ENCODE data around the gene GTPBP1.

The GTPBP1 gene

GRCh38 chr22:38739300-38740055, 33.7 kb downstream of the GTPBP1 start:
- in situ Hi-C loops (cut with HindIII; ENCODE audit: low sequenced_read_pairs): no loop called here

- in situ Hi-C loops (cut with HindIII; ENCODE audit: low sequenced_read_pairs): no loop called here
Measured at GRCh38 chr22:38740116-38740723, 34.5 kb downstream of the GTPBP1 start.

- in situ Hi-C loops (cut with HindIII; ENCODE audit: low sequenced_read_pairs): no loop called here
Measured at GRCh38 chr22:38740754-38741153, 35.0 kb downstream of the GTPBP1 start.

GRCh38 chr22:38741166-38741565, 35.4 kb downstream of the GTPBP1 start:
- in situ Hi-C loops (cut with HindIII; ENCODE audit: low sequenced_read_pairs): no loop called here

- in situ Hi-C loops (cut with HindIII; ENCODE audit: low sequenced_read_pairs): no loop called here
Measured at GRCh38 chr22:38741576-38741975, 35.8 kb downstream of the GTPBP1 start.

- in situ Hi-C loops (cut with HindIII; ENCODE audit: low sequenced_read_pairs): no loop called here
Measured at GRCh38 chr22:38742176-38742942, 36.6 kb downstream of the GTPBP1 start.

- in situ Hi-C loops (cut with HindIII; ENCODE audit: low sequenced_read_pairs): no loop called here
Measured at GRCh38 chr22:38744981-38745380, 39.2 kb downstream of the GTPBP1 start.

GRCh38 chr22:38745676-38746460, 40.1 kb downstream of the GTPBP1 start:
- in situ Hi-C loops (cut with HindIII; ENCODE audit: low sequenced_read_pairs): no loop called here

GRCh38 chr22:38748487-38749136, 42.9 kb downstream of the GTPBP1 start:
- in situ Hi-C loops (cut with HindIII; ENCODE audit: low sequenced_read_pairs): no loop called here

- in situ Hi-C loops (cut with HindIII; ENCODE audit: low sequenced_read_pairs): no loop called here
Measured at GRCh38 chr22:38750104-38750503, 44.4 kb downstream of the GTPBP1 start.

GRCh38 chr22:38750638-38751037, 44.9 kb downstream of the GTPBP1 start:
- in situ Hi-C loops (cut with HindIII; ENCODE audit: low sequenced_read_pairs): no loop called here

GRCh38 chr22:38751066-38751421, 45.3 kb downstream of the GTPBP1 start:
- in situ Hi-C loops (cut with HindIII; ENCODE audit: low sequenced_read_pairs): no loop called here

GRCh38 chr22:38751422-38752346, 45.9 kb downstream of the GTPBP1 start:
- in situ Hi-C loops (cut with HindIII; ENCODE audit: low sequenced_read_pairs): no loop called here

- in situ Hi-C loops (cut with HindIII; ENCODE audit: low sequenced_read_pairs): no loop called here
Measured at GRCh38 chr22:38753948-38754750, 48.4 kb downstream of the GTPBP1 start.

GRCh38 chr22:38754751-38755154, 49.0 kb downstream of the GTPBP1 start:
- in situ Hi-C loops (cut with HindIII; ENCODE audit: low sequenced_read_pairs): no loop called here

- in situ Hi-C loops (cut with HindIII; ENCODE audit: low sequenced_read_pairs): no loop called here
Measured at GRCh38 chr22:38755155-38755910, 49.6 kb downstream of the GTPBP1 start.

- in situ Hi-C loops (cut with HindIII; ENCODE audit: low sequenced_read_pairs): no loop called here
Measured at GRCh38 chr22:38755911-38756532, 50.3 kb downstream of the GTPBP1 start, which contains the start of gene SUN2. Gene SUN2, minus strand, starts transcription at chr22:38755998. Its CDS starts 3,370 bp downstream, at chr22:38752628.
